ENCODE measurements around the gene SLC2A9. TPM values are rescaled to one million over a fixed set of nuclear protein-coding genes. Genes with fewer than 3 reads are reported as not detected.

SLC2A9 gene
- total and polyA plus RNA-seq, 2 of the 8 experiments (the other 6 are each of a cell fraction or from before 2014, with no cell fraction given): 0.20 to 0.26 TPM

DNA sequence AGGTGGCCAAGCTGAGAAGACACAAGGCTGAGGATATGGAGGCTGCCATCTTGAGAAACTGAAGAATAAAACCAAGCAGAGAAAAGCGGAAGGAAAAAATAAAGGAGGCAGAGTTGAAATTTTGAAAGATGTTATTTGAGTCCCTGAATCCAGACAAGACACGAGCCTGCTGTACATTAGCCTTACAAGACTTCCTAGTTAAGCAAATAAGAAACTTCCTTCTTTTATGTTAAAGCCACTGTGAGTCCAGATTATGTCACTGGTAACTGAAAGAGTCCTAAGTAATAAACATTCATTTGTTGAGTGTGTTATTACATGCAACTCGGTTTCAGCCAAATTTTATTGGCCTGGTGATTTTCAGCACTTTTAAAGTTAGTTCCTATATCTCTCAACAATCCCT is 209.5 kb downstream of the SLC2A9 start:
- H4K20me1 ChIP-seq (replicated peaks in 1 of 2; ENCODE audit: control insufficient read depth in 1 of 2, insufficient read depth in 2 of 2, low read length in 2 of 2): no peaks in the 10 kb centered on the region
- H2AFZ ChIP-seq (ENCODE audit: low read length): no peak overlapping the region
- DNase-seq (ENCODE audit: low read depth in 1 of 2, low spot score in 2 of 2): no peak
- no peak overlapping the region for H2AK5ac ChIP-seq (ENCODE audit: low read depth, low read length)
- no peak overlapping the region for H2BK15ac ChIP-seq (ENCODE audit: low read length)
- no peaks in the 10 kb centered on the region for H3K23me2 ChIP-seq (ENCODE audit: low read depth, low read length)
- no peak overlapping the region for H3K18ac ChIP-seq (ENCODE audit: extremely low read depth, low read length)
- CTCF ChIA-PET (ENCODE audit: partially characterized antibody): interaction anchor here (1.7 kb wide), 1 partner anchor 11 kb away, joined by 4 read pairs; no protein-coding TSS in a partner anchor
- FAIRE-seq: no peak
- H3K9me3 ChIP-seq (ENCODE audit: insufficient read depth in 2 of 2, low read depth in 1 of 2, low read length in 1 of 2): 0 out of 4 replicates have a peak, but pooled peaks cover 1 to 4% of the 10 kb centered on the region in 2 experiments
- no peak overlapping the region for H3K9ac ChIP-seq (replicated peaks in 1 of 4; ENCODE audit: extremely low read depth in 1 of 4, low read depth in 3 of 4, low read length in 3 of 4)
- H3K36me3 ChIP-seq (ENCODE audit: control insufficient read depth in 2 of 4, insufficient read depth in 4 of 4, low read length in 3 of 4): no peaks in the 10 kb centered on the region
- no peak overlapping the region for H4K8ac ChIP-seq (ENCODE audit: extremely low read depth, insufficient read depth, low read length)
- H3K27me3 ChIP-seq (replicated peaks in 1 of 4; ENCODE audit: control insufficient read depth in 3 of 4, extremely low read depth in 1 of 4, insufficient read depth in 3 of 4, low read length in 3 of 4): no peaks in the 10 kb centered on the region
- H4K5ac ChIP-seq (ENCODE audit: insufficient read length, low read depth, low read length): no peak overlapping the region
- H3K4ac ChIP-seq (replicated peaks; ENCODE audit: insufficient read length, low read depth, low read length): no peak overlapping the region
- no peak overlapping the region for H2BK20ac ChIP-seq (ENCODE audit: low read length)
- no peak overlapping the region for H3K23ac ChIP-seq (ENCODE audit: insufficient read length)
- H3K56ac ChIP-seq (replicated peaks; ENCODE audit: insufficient read length, low read depth, low read length): no peak overlapping the region
- H2BK12ac ChIP-seq (ENCODE audit: low read depth, low read length): no peak overlapping the region
- no peak overlapping the region for H2BK120ac ChIP-seq (replicated peaks; ENCODE audit: low read depth, low read length)
- H3K79me2 ChIP-seq (ENCODE audit: control insufficient read depth in 1 of 2, insufficient read depth in 2 of 2, low read length in 2 of 2): no peaks in the 10 kb centered on the region
- no peak overlapping the region for H3K4me2 ChIP-seq (ENCODE audit: insufficient read depth in 1 of 2, low read depth in 2 of 2, low read length in 2 of 2)
- no peak overlapping the region for H2BK5ac ChIP-seq (ENCODE audit: low read depth, low read length)
- no peaks in the 10 kb centered on the region for H3K79me1 ChIP-seq (ENCODE audit: low read depth, low read length)
- POLR2A ChIA-PET (ENCODE audit: partially characterized antibody): no interaction called here
- H3K14ac ChIP-seq (ENCODE audit: insufficient read length): no peak overlapping the region
- 98% methylated on average over 3 of the region's 3 CpGs; no CpG with 5 or more reads in 1 of the 2 experiments for WGBS, 2 experiments (ENCODE audit: extremely low coverage in 1 of 2, insufficient coverage in 1 of 2, insufficient read length in 1 of 2, insufficient replicate concordance in 2 of 2, low coverage in 1 of 2, low lambda C conversion rate in 2 of 2, missing lambda C conversion rate in 1 of 2)
- H3K27ac ChIP-seq (ENCODE audit: low read depth, low read length): no peak overlapping the region
- H3K4me3 ChIP-seq (ENCODE audit: extremely low read depth in 1 of 4, insufficient read depth in 2 of 4, low read depth in 3 of 4, low read length in 4 of 4): no peak overlapping the region
- H3K4me1 ChIP-seq (replicated peaks in 1 of 4; ENCODE audit: control insufficient read depth in 3 of 4, insufficient read depth in 4 of 4, low read length in 3 of 4): no peaks in the 10 kb centered on the region
- no peak overlapping the region for H4K91ac ChIP-seq (replicated peaks; ENCODE audit: insufficient read length, low read length)
- TF ChIP-seq EZH2 (IDR thresholded peaks at IDR 0.05; ENCODE audit: low read depth, low read length, severe bottlenecking): no peak
